Stomach (tissue), 4 donors: ENCODE data around the gene THSD7A.

Source experiments
- POLR2A ChIP-seq, 4 donors: fragments of 450-650 bp; IDR thresholded peaks; one replicate each; pipeline ENCODE4 v1.6.1; 2016; ENCODE audit warnings: antibody characterized with exemption in 4 of 4, control low read depth in 2 of 4, mild to moderate bottlenecking in 1 of 4, moderate library complexity in 1 of 4
- POLR2AphosphoS5 ChIP-seq, 3 donors: sonication (generic); formaldehyde crosslinking; IDR thresholded peaks; one replicate each; pipeline ENCODE4 v1.6.1; 2016; ENCODE audit warnings: antibody characterized with exemption in 3 of 3

DNA sequence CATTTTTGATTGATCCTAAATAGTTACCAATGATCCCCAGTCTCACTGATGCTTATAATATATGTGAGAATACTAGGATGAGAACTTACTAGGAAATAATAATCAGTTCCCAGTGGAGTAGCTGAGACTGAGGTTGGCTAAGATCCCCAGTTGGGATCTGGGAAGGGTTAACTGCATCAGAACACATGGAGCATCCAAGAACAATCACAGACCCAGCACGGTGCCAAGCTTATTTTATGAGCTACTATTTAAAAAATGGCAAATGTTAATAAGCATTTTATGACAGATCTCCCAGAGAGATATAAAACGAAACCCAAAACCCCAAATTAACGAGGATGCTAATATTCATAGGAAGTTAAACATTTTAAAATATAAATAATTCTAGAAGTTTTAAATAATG, 379.5 kb downstream of the THSD7A start:
- no peak for TF ChIP-seq POLR2AphosphoS5 (IDR thresholded peaks at IDR 0.05)
- TF ChIP-seq POLR2A (IDR thresholded peaks at IDR 0.05), result no peak
